ENCODE data around the gene DFFB.

GRCh38 chr1:3834701-3835100 is 22.6 kb upstream of the DFFB start:
- TF ChIP-seq CTCF (conservative IDR thresholded peaks at IDR 0.05) (no peak), ZFX (IDR thresholded peaks at IDR 0.05) (no peak)

Data from C4-2B (cell line).